Tibial artery (tissue), 4 donors: ENCODE data around the gene SSBP2.

Experiments used
- DNase-seq, 2 donors: peaks; one replicate each; pipeline ENCODE4 v3.0.0-alpha.2; 2019
- H3K27ac ChIP-seq, 2 donors: fragments of 200-600 bp; sonication (generic) in 1 of 2; 1 replicate in 1 of 2; 2 replicates in 1 of 2; pipeline ENCODE4 v1.5.1; 2018 to 2019; ENCODE audit warnings: mild to moderate bottlenecking in 1 of 2
- H3K27me3 ChIP-seq, 2 donors: fragments of 200-600 bp; sonication (generic) in 1 of 2; one replicate each; pipeline versions ENCODE4 v1.5.1 to v1.6.0; 2016 to 2019
- H3K36me3 ChIP-seq, 3 donors: fragments of 200-600 bp; sonication (generic) in 2 of 3; one replicate each; pipeline ENCODE4 v1.5.1; 2016 to 2019; ENCODE audit warnings: mild to moderate bottlenecking in 2 of 3
- H3K4me1 ChIP-seq, 4 donors: fragments of 200-600 bp; sonication (generic) in 2 of 4; 1 replicate in 3 of 4; 2 replicates in 1 of 4; pipeline ENCODE4 v1.5.1; 2016 to 2019
- H3K4me3 ChIP-seq, 2 donors: fragments of 200-600 bp; sonication (generic) in 1 of 2; 1 replicate in 1 of 2; 2 replicates in 1 of 2; pipeline ENCODE4 v1.5.1; 2018 to 2019; ENCODE audit warnings: mild to moderate bottlenecking in 2 of 2
- H3K9me3 ChIP-seq, 3 donors: fragments of 200-600 bp; sonication (generic) in 1 of 3; one replicate each; pipeline ENCODE4 v1.5.1; 2016 to 2019
- CTCF ChIP-seq, 2 experiments: fragments of 200-600 bp in 1 of 2; fragments of 450-650 bp in 1 of 2; IDR thresholded peaks; one replicate each; pipeline ENCODE4 v1.5.1; 2017 to 2019; ENCODE audit warnings: antibody characterized with exemption in 2 of 2, mild to moderate bottlenecking in 1 of 2, moderate library complexity in 1 of 2
- intact Hi-C: fragments of 100-400 bp; cut with DNase I; formaldehyde crosslinking; loops from one replicate; pipeline ENCODE4 v1.15.0; 2023; ENCODE audit warnings: low total_unique reads

SSBP2 gene

GRCh38 chr5:81642210-81642609, 108.7 kb downstream of the SSBP2 start:
- Histone ChIP-seq H3K27me3 (no peaks in the 10 kb centered on the region), H3K36me3 (no peaks in the 10 kb centered on the region), H3K4me3 (no peak overlapping the region), H3K9me3 (no peaks in the 10 kb centered on the region), H3K4me1 (peaks cover 0 to 20% (median 6%) of the 10 kb centered on the region in 4 donors), H3K27ac (no peak overlapping the region)
- TF ChIP-seq CTCF (IDR thresholded peaks at IDR 0.05), result no peak
- intact Hi-C loops, result no loop called here
- DNase-seq, result no peak

- intact Hi-C loops, result no loop called here
- Histone ChIP-seq H3K27me3 (no peaks in the 10 kb centered on the region), H3K36me3 (peaks cover 0 to 16% (median 7%) of the 10 kb centered on the region in 3 donors), H3K27ac (no peak overlapping the region), H3K4me1 (peaks cover 0 to 20% (median 6%) of the 10 kb centered on the region in 4 donors), H3K9me3 (no peaks in the 10 kb centered on the region), H3K4me3 (no peak overlapping the region)
- TF ChIP-seq CTCF (IDR thresholded peaks at IDR 0.05), result no peak
- DNase-seq, result no peak
Observed at GRCh38 chr5:81639556-81639955, 111.3 kb downstream of the SSBP2 start.

GRCh38 chr5:81638471-81638870, 112.4 kb downstream of the SSBP2 start:
- Histone ChIP-seq H3K27ac (no peak overlapping the region), H3K27me3 (no peaks in the 10 kb centered on the region), H3K4me1 (peaks cover 0 to 20% (median 6%) of the 10 kb centered on the region in 4 donors), H3K4me3 (no peak overlapping the region), H3K9me3 (no peaks in the 10 kb centered on the region), H3K36me3 (peaks cover 0 to 17% (median 9%) of the 10 kb centered on the region in 3 donors)
- intact Hi-C loops, result no loop called here
- no peak for DNase-seq
- TF ChIP-seq CTCF (IDR thresholded peaks at IDR 0.05), result no peak

GRCh38 chr5:81633891-81634290, 117.0 kb downstream of the SSBP2 start:
- intact Hi-C loops, result no loop called here
- no peak for TF ChIP-seq CTCF (IDR thresholded peaks at IDR 0.05)
- Histone ChIP-seq H3K27ac (no peak overlapping the region), H3K9me3 (no peaks in the 10 kb centered on the region), H3K4me3 (no peak overlapping the region), H3K36me3 (peaks cover 0 to 17% (median 9%) of the 10 kb centered on the region in 3 donors), H3K4me1 (peaks cover 0 to 8% (median 3%) of the 10 kb centered on the region in 4 donors), H3K27me3 (no peaks in the 10 kb centered on the region)
- no peak for DNase-seq

- Histone ChIP-seq H3K9me3 (no peaks in the 10 kb centered on the region), H3K36me3 (peaks cover 0 to 17% (median 9%) of the 10 kb centered on the region in 3 donors), H3K4me1 (peaks cover 0 to 3% (median 0%) of the 10 kb centered on the region in 4 donors), H3K4me3 (no peak overlapping the region), H3K27ac (no peak overlapping the region), H3K27me3 (no peaks in the 10 kb centered on the region)
- TF ChIP-seq CTCF (IDR thresholded peaks at IDR 0.05), result no peak
- intact Hi-C loops, result no loop called here
- DNase-seq, result no peak
Observed at GRCh38 chr5:81633471-81633870, 117.4 kb downstream of the SSBP2 start.

GRCh38 chr5:81632679-81633078, 118.2 kb downstream of the SSBP2 start:
- H3K36me3 ChIP-seq, result peaks cover 5 to 24% (median 9%) of the 10 kb centered on the region in 3 donors
- H3K4me1 ChIP-seq, result no peaks in the 10 kb centered on the region
- intact Hi-C loops, result no loop called here
- no peak for TF ChIP-seq CTCF (IDR thresholded peaks at IDR 0.05)
- no peaks in the 10 kb centered on the region for H3K27me3 ChIP-seq
- no peak for DNase-seq
- no peak overlapping the region for H3K27ac ChIP-seq
- H3K4me3 ChIP-seq, result no peak overlapping the region
- H3K9me3 ChIP-seq, result no peaks in the 10 kb centered on the region
